RWPE2 (cell line): ENCODE measurements around the gene LPCAT2.
A peak's percentile ranks its signal among the peaks of the same experiment; 100 is the strongest.

Experiments
- ATAC-seq: fragments of 200-7000 bp; cut with Tn5 transposase; 3 replicates; pipeline ENCODE4 v1.9.1; 2021; ENCODE audit warnings: low read depth
- DNase-seq: peaks from one replicate; pipeline ENCODE4 v3.0.0-alpha.2; 2020; ENCODE audit warnings: low spot score
- H3K27ac ChIP-seq: fragments of 450-650 bp; 2 replicates; pipeline ENCODE4 v1.5.1; 2017; ENCODE audit warnings: mild to moderate bottlenecking; ENCODE audit not compliant: poor library complexity, severe bottlenecking
- H3K27me3 ChIP-seq: fragments of 250-450 bp; sonication (Bioruptor Pico); 2 replicates; pipeline ENCODE4 v1.5.1; 2021; ENCODE audit warnings: mild to moderate bottlenecking, moderate library complexity; ENCODE audit not compliant: insufficient read depth, poor library complexity, severe bottlenecking
- H3K36me3 ChIP-seq: fragments of 250-450 bp; sonication (Bioruptor Pico); 2 replicates; pipeline ENCODE4 v1.5.1; 2020; ENCODE audit warnings: low read depth, mild to moderate bottlenecking, moderate library complexity
- H3K4me1 ChIP-seq: fragments of 250-450 bp; sonication (Bioruptor Pico); 2 replicates; pipeline ENCODE4 v1.5.1; 2021; ENCODE audit warnings: mild to moderate bottlenecking, moderate library complexity; ENCODE audit not compliant: insufficient read depth, poor library complexity, severe bottlenecking
- H3K4me3 ChIP-seq: fragments of 250-450 bp; sonication (Bioruptor Pico); 2 replicates; pipeline ENCODE4 v1.5.1; 2021; ENCODE audit warnings: mild to moderate bottlenecking, moderate library complexity; ENCODE audit not compliant: severe bottlenecking
- H3K9me3 ChIP-seq: fragments of 250-450 bp; sonication (Bioruptor Pico); 2 replicates; pipeline ENCODE4 v1.5.1; 2021; ENCODE audit warnings: mild to moderate bottlenecking, moderate library complexity; ENCODE audit not compliant: severe bottlenecking
- CTCF ChIP-seq: fragments of 450-650 bp; IDR thresholded peaks from one replicate; pipeline ENCODE4 v1.5.1; 2017; ENCODE audit warnings: mild to moderate bottlenecking, moderate library complexity; ENCODE audit not compliant: poor library complexity, severe bottlenecking

Gene LPCAT2

GRCh38 chr16:55508271-55508921, 476 bp upstream of the LPCAT2 start:
- Histone ChIP-seq H3K4me3 (peak overlapping the region; percentile 59), H3K4me1 (peaks cover 16% of the 10 kb centered on the region), H3K9me3 (peaks cover 5% of the 10 kb centered on the region), H3K27me3 (no peaks in the 10 kb centered on the region), H3K27ac (no peak overlapping the region), H3K36me3 (peaks cover 12% of the 10 kb centered on the region; the same call in 1 of the 2 replicates)
- ATAC-seq (no peak), DNase-seq (no peak)
- TF ChIP-seq CTCF = no peak

GRCh38 chr16:55510185-55510805, 1.4 kb downstream of the LPCAT2 start:
- Histone ChIP-seq H3K27me3 (no peaks in the 10 kb centered on the region), H3K4me1 (peaks cover 14% of the 10 kb centered on the region), H3K4me3 (peak overlapping the region; percentile 59), H3K27ac (no peak overlapping the region), H3K36me3 (peaks cover 13% of the 10 kb centered on the region; the same call in 1 of the 2 replicates), H3K9me3 (peaks cover 6% of the 10 kb centered on the region)
- ATAC-seq (no peak), DNase-seq (no peak)
- TF ChIP-seq CTCF = no peak

- peaks cover 10% of the 10 kb centered on the region for H3K9me3 ChIP-seq
- H3K27me3 ChIP-seq = no peaks in the 10 kb centered on the region
- no peak for DNase-seq
- no peak overlapping the region for H3K4me3 ChIP-seq
- no peak for TF ChIP-seq CTCF
- H3K4me1 ChIP-seq = peaks cover 14% of the 10 kb centered on the region
- H3K36me3 ChIP-seq = peaks cover 31% of the 10 kb centered on the region
- no peak for ATAC-seq
- H3K27ac ChIP-seq = no peak overlapping the region
Observed at GRCh38 chr16:55512941-55513340, 4.1 kb downstream of the LPCAT2 start.

GRCh38 chr16:55513616-55514015, 4.7 kb downstream of the LPCAT2 start:
- DNase-seq (no peak), ATAC-seq (no peak)
- no peaks in the 10 kb centered on the region for H3K27me3 ChIP-seq
- H3K27ac ChIP-seq = no peak overlapping the region
- H3K4me3 ChIP-seq = no peak overlapping the region
- peaks cover 10% of the 10 kb centered on the region for H3K9me3 ChIP-seq
- TF ChIP-seq CTCF = no peak
- peaks cover 31% of the 10 kb centered on the region for H3K36me3 ChIP-seq
- H3K4me1 ChIP-seq = peaks cover 14% of the 10 kb centered on the region

GRCh38 chr16:55515111-55515510, 6.2 kb downstream of the LPCAT2 start:
- no peaks in the 10 kb centered on the region for H3K27me3 ChIP-seq
- H3K4me3 ChIP-seq = no peak overlapping the region
- H3K36me3 ChIP-seq = peaks cover 37% of the 10 kb centered on the region
- H3K27ac ChIP-seq = no peak overlapping the region
- no peak for ATAC-seq
- peaks cover 11% of the 10 kb centered on the region for H3K4me1 ChIP-seq
- H3K9me3 ChIP-seq = peaks cover 10% of the 10 kb centered on the region
- DNase-seq = no peak
- no peak for TF ChIP-seq CTCF
